ENCODE data around the gene STK39. TPM values are rescaled to one million over a fixed set of nuclear protein-coding genes. Genes with fewer than 3 reads are reported as not detected.

The STK39 gene
- total and polyA plus RNA-seq, 4 donors: 8.5 to 18.7 (median 11.2) TPM

GRCh38 chr2:168035458-168035857, 211.9 kb downstream of the STK39 start:
- ATAC-seq (ENCODE audit: insufficient read depth, low FRiP score) (no peak), DNase-seq (no peak)
- no peaks in the 10 kb centered on the region for H3K4me1 ChIP-seq (ENCODE audit: control insufficient read depth in 5 of 5, insufficient read depth in 5 of 5, low read length in 5 of 5)
- H3K4me3 ChIP-seq: no peak overlapping the region
- 95 to 97% methylated on average over 5 of the region's 5 CpGs for whole genome bisulfite sequencing, 2 donors
- H3K9me3 ChIP-seq (ENCODE audit: control insufficient read depth in 4 of 4, insufficient read depth in 3 of 4, low read length in 3 of 4): no peaks in the 10 kb centered on the region
- no peak overlapping the region for H3K9ac ChIP-seq (ENCODE audit: insufficient read depth in 1 of 2, low read length in 2 of 2)
- H3K27ac ChIP-seq (ENCODE audit: low read depth in 1 of 2, low read length in 1 of 2): no peak overlapping the region
- H3K36me3 ChIP-seq (ENCODE audit: control insufficient read depth in 4 of 4, insufficient read depth in 4 of 4, low read length in 4 of 4): peaks cover 0 to 3% (median under 1%) of the 10 kb centered on the region in 4 donors
- TF ChIP-seq, protein P1, sequence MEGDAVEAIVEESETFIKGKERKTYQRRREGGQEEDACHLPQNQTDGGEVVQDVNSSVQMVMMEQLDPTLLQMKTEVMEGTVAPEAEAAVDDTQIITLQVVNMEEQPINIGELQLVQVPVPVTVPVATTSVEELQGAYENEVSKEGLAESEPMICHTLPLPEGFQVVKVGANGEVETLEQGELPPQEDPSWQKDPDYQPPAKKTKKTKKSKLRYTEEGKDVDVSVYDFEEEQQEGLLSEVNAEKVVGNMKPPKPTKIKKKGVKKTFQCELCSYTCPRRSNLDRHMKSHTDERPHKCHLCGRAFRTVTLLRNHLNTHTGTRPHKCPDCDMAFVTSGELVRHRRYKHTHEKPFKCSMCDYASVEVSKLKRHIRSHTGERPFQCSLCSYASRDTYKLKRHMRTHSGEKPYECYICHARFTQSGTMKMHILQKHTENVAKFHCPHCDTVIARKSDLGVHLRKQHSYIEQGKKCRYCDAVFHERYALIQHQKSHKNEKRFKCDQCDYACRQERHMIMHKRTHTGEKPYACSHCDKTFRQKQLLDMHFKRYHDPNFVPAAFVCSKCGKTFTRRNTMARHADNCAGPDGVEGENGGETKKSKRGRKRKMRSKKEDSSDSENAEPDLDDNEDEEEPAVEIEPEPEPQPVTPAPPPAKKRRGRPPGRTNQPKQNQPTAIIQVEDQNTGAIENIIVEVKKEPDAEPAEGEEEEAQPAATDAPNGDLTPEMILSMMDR (IDR thresholded peaks at IDR 0.05; ENCODE audit: control extremely low read depth, extremely low read depth): no peak
- H3K27me3 ChIP-seq (ENCODE audit: control insufficient read depth in 3 of 3, insufficient read depth in 3 of 3, low read length in 2 of 3): no peaks in the 10 kb centered on the region

- 98% methylated on average over 5 of the region's 5 CpGs for WGBS, 2 donors
- ATAC-seq (ENCODE audit: insufficient read depth, low FRiP score): no peak
- Histone ChIP-seq H3K9ac (ENCODE audit: insufficient read depth in 1 of 2, low read length in 2 of 2) (no peak overlapping the region), H3K4me3 (no peak overlapping the region), H3K9me3 (ENCODE audit: control insufficient read depth in 4 of 4, insufficient read depth in 3 of 4, low read length in 3 of 4) (no peaks in the 10 kb centered on the region), H3K27me3 (ENCODE audit: control insufficient read depth in 3 of 3, insufficient read depth in 3 of 3, low read length in 2 of 3) (no peaks in the 10 kb centered on the region), H3K36me3 (ENCODE audit: control insufficient read depth in 4 of 4, insufficient read depth in 4 of 4, low read length in 4 of 4) (peaks cover 0 to 3% (median under 1%) of the 10 kb centered on the region in 4 donors), H3K27ac (ENCODE audit: low read depth in 1 of 2, low read length in 1 of 2) (no peak overlapping the region), H3K4me1 (ENCODE audit: control insufficient read depth in 5 of 5, insufficient read depth in 5 of 5, low read length in 5 of 5) (no peaks in the 10 kb centered on the region)
- TF ChIP-seq, protein P1 (IDR thresholded peaks at IDR 0.05; ENCODE audit: control extremely low read depth, extremely low read depth): no peak
- DNase-seq: no peak
Measured at GRCh38 chr2:168034616-168035015, 212.8 kb downstream of the STK39 start.

DNA sequence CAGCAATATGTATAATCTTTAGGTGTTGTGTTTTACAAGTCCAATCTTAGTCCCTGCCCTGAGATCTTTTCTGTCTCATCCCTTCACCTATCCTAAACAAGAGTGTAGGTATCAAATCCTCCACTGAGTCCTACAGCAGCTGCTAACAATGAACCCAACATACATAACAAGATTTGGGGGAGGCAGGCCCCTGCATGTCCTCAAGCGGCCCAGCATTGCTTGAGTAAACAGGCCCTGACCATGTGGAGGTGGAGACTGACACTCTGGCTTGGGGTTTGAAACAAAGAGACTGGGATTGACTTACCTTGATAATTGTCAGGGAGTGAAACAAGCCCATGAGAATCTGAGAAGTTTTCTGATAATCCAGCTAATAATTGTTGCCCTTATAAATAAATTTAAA, 213.4 kb downstream of the STK39 start:
- Histone ChIP-seq H3K9me3 (ENCODE audit: control insufficient read depth in 4 of 4, insufficient read depth in 3 of 4, low read length in 3 of 4) (no peaks in the 10 kb centered on the region), H3K9ac (ENCODE audit: insufficient read depth in 1 of 2, low read length in 2 of 2) (no peak overlapping the region), H3K27ac (ENCODE audit: low read depth in 1 of 2, low read length in 1 of 2) (no peak overlapping the region), H3K36me3 (ENCODE audit: control insufficient read depth in 4 of 4, insufficient read depth in 4 of 4, low read length in 4 of 4) (peaks cover 0 to 3% (median under 1%) of the 10 kb centered on the region in 4 donors), H3K4me3 (no peak overlapping the region), H3K4me1 (ENCODE audit: control insufficient read depth in 5 of 5, insufficient read depth in 5 of 5, low read length in 5 of 5) (no peaks in the 10 kb centered on the region), H3K27me3 (ENCODE audit: control insufficient read depth in 3 of 3, insufficient read depth in 3 of 3, low read length in 2 of 3) (no peaks in the 10 kb centered on the region)
- DNase-seq (no peak), ATAC-seq (ENCODE audit: insufficient read depth, low FRiP score) (no peak)
- TF ChIP-seq, protein P1 (IDR thresholded peaks at IDR 0.05; ENCODE audit: control extremely low read depth, extremely low read depth): no peak
- WGBS, 2 donors: 98 to 100% methylated on average over 1 of the region's 1 CpG

- no peaks in the 10 kb centered on the region for H3K27me3 ChIP-seq (ENCODE audit: control insufficient read depth in 3 of 3, insufficient read depth in 3 of 3, low read length in 2 of 3)
- peaks cover 0 to 3% (median under 1%) of the 10 kb centered on the region in 4 donors for H3K36me3 ChIP-seq (ENCODE audit: control insufficient read depth in 4 of 4, insufficient read depth in 4 of 4, low read length in 4 of 4)
- no peak overlapping the region for H3K4me3 ChIP-seq
- TF ChIP-seq, protein P1 (IDR thresholded peaks at IDR 0.05; ENCODE audit: control extremely low read depth, extremely low read depth): no peak
- DNase-seq (no peak), ATAC-seq (ENCODE audit: insufficient read depth, low FRiP score) (no peak)
- WGBS, 2 donors: 96 to 98% methylated on average over 3 of the region's 3 CpGs
- no peaks in the 10 kb centered on the region for H3K9me3 ChIP-seq (ENCODE audit: control insufficient read depth in 4 of 4, insufficient read depth in 3 of 4, low read length in 3 of 4)
- H3K27ac ChIP-seq (ENCODE audit: low read depth in 1 of 2, low read length in 1 of 2): no peak overlapping the region
- no peak overlapping the region for H3K9ac ChIP-seq (ENCODE audit: insufficient read depth in 1 of 2, low read length in 2 of 2)
- no peaks in the 10 kb centered on the region for H3K4me1 ChIP-seq (ENCODE audit: control insufficient read depth in 5 of 5, insufficient read depth in 5 of 5, low read length in 5 of 5)
Measured at GRCh38 chr2:168032091-168032490, 215.3 kb downstream of the STK39 start.
